Body of pancreas (tissue), 4 donors: Measurements from ENCODE around the gene USP40. TPM values are rescaled to one million over a fixed set of nuclear protein-coding genes. Genes with fewer than 3 reads are reported as not detected.

Source experiments
- ATAC-seq: fragments of 150-250 bp; one replicate; pipeline ENCODE4 v1.9.1; 2016
- DNase-seq, 4 donors: peaks; one replicate each; pipeline ENCODE4 v3.0.0-alpha.2; 2019
- H3K27ac ChIP-seq, 4 donors: fragments of 200-600 bp; sonication (generic); 1 replicate in 3 of 4; 2 replicates in 1 of 4; pipeline versions ENCODE4 v1.5.1 to v1.6.1; 2016 to 2019; ENCODE audit warnings: mild to moderate bottlenecking in 1 of 4, mixed read lengths in 1 of 4, moderate library complexity in 1 of 4
- H3K27me3 ChIP-seq, 2 donors: fragments of 200-600 bp; sonication (generic); one replicate each; pipeline ENCODE4 v1.6.0; 2016; ENCODE audit warnings: mild to moderate bottlenecking in 1 of 2
- H3K36me3 ChIP-seq, 2 donors: fragments of 200-600 bp; sonication (generic); replicated peaks in 1 of 2; 2 replicates each; pipeline ENCODE4 v1.5.1; 2016; ENCODE audit warnings: low read depth in 2 of 2; ENCODE audit not compliant: insufficient read depth in 1 of 2
- H3K4me1 ChIP-seq: fragments of 200-600 bp; sonication (generic); one replicate; pipeline ENCODE4 v1.6.0; 2016
- H3K4me3 ChIP-seq, 2 donors: fragments of 200-600 bp; sonication (generic); 1 replicate in 1 of 2; 2 replicates in 1 of 2; pipeline ENCODE4 v1.5.1; 2016 to 2019
- H3K9me3 ChIP-seq, 3 donors: fragments of 200-600 bp; sonication (generic); 1 replicate in 2 of 3; 2 replicates in 1 of 3; pipeline ENCODE4 v1.5.1; 2016
- POLR2A ChIP-seq, 3 donors: fragments of 450-650 bp; IDR thresholded peaks; one replicate each; pipeline ENCODE4 v1.6.1; 2016; ENCODE audit warnings: antibody characterized with exemption in 3 of 3, mild to moderate bottlenecking in 2 of 3
- WGBS, 2 donors: methylation state at CpG; one replicate each; pipeline ENCODE4 v1.1.5; 2017; 5-methylcytosine and 5-hydroxymethylcytosine counted together
- intact Hi-C: fragments of 100-400 bp; cut with DNase I; formaldehyde crosslinking; loops from one replicate; pipeline ENCODE4 v1.15.1; 2023
- total RNA-seq, 2 donors: library from RNA; depleted of rRNA; stranded (reverse); fragments of >200 nt; gene quantifications; one replicate each; pipeline ENCODE4 v1.1.0, GENCODE V29; 2016
- TF ChIP-seq, protein P1 (sequence below), 7 experiments: fragments of 450-650 bp in 4 of 7; fragments of 200-600 bp in 3 of 7; sonication (generic) in 3 of 7; IDR thresholded peaks; one replicate each; pipeline ENCODE4 v1.5.1; 2016 to 2019; ENCODE audit warnings: antibody characterized with exemption in 7 of 7

USP40 gene
- total RNA-seq, 2 donors from 2014 or later = 34.9 to 38.9 TPM

DNA sequence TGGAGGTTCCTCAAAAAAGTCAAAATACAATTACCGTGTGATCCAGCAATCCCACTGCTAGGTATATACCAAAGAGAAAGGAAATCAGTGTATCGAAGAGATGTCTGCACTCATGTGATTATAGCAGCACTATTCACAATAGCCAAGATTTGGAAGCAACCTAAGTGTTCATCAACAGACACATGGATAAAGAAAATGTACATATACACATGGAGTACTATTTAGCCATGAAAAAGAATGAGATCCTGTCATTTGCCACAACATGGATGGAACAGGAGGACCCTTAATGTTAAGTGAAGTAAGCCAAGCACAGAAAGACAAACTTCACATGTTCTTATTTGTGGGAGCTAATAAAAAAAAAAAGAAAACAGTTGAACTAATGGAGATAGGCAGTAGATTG is 133.6 kb downstream of the USP40 start:
- Histone ChIP-seq H3K4me3 (no peak overlapping the region), H3K27ac (no peak overlapping the region), H3K4me1 (peaks cover 8% of the 10 kb centered on the region), H3K27me3 (no peaks in the 10 kb centered on the region), H3K9me3 (no peaks in the 10 kb centered on the region), H3K36me3 (peaks cover 0 to 4% of the 10 kb centered on the region in 2 donors)
- DNase-seq = no peak
- no peak for ATAC-seq
- intact Hi-C loops = no loop called here
- 94% methylated on average over 2 of the region's 2 CpGs for WGBS, 2 donors
- TF ChIP-seq POLR2A (IDR thresholded peaks at IDR 0.05) = no peak
- TF ChIP-seq, protein P1, sequence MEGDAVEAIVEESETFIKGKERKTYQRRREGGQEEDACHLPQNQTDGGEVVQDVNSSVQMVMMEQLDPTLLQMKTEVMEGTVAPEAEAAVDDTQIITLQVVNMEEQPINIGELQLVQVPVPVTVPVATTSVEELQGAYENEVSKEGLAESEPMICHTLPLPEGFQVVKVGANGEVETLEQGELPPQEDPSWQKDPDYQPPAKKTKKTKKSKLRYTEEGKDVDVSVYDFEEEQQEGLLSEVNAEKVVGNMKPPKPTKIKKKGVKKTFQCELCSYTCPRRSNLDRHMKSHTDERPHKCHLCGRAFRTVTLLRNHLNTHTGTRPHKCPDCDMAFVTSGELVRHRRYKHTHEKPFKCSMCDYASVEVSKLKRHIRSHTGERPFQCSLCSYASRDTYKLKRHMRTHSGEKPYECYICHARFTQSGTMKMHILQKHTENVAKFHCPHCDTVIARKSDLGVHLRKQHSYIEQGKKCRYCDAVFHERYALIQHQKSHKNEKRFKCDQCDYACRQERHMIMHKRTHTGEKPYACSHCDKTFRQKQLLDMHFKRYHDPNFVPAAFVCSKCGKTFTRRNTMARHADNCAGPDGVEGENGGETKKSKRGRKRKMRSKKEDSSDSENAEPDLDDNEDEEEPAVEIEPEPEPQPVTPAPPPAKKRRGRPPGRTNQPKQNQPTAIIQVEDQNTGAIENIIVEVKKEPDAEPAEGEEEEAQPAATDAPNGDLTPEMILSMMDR (IDR thresholded peaks at IDR 0.05) = no peak

DNA sequence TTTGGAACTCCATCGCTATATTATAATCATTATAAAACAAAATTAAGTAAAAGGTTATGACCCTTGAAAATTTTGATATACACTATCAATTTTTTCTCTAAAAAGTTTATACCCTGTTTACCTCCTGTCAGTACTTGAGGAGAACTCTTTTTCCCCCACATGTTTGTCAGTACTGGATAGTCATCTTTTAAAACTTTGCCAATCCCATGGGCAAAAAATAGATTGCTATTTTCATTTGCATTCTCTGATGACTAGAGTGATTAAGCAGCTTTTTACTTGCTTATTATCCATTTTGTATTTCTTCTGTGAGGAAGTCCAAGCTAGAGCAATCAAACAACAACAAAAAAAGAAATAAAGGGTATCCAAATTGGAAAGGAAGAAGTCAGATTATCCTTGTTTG is 135.9 kb downstream of the USP40 start:
- Histone ChIP-seq H3K27me3 (no peaks in the 10 kb centered on the region), H3K9me3 (no peaks in the 10 kb centered on the region), H3K27ac (no peak overlapping the region), H3K36me3 (no peaks in the 10 kb centered on the region), H3K4me1 (peaks cover 8% of the 10 kb centered on the region), H3K4me3 (no peak overlapping the region)
- 92 to 100% methylated on average over 1 of the region's 1 CpG for WGBS, 2 donors
- no peak for DNase-seq
- intact Hi-C loops = no loop called here
- TF ChIP-seq, protein P1 (IDR thresholded peaks at IDR 0.05) = no peak
- no peak for TF ChIP-seq POLR2A (IDR thresholded peaks at IDR 0.05)
- no peak for ATAC-seq

DNA sequence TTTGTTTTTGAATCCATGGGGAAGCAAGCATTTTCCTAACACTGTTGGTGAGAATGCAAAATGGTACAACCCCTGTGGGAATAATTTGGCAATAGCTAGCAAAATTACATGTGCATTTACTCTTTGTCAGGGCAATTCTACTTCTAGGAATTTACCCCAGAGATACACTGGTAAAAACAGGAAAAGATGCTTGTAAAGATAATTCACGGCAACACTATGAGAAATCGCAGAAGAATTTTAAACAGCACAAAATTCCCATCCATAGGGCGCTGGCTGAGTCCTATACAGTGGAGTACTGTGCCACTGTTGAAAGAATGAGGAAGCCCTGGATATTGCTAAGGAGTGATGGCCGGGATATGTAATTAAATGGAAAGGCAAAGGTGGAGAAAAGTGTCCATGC is 136.5 kb downstream of the USP40 start:
- Histone ChIP-seq H3K9me3 (no peaks in the 10 kb centered on the region), H3K4me1 (peaks cover 8% of the 10 kb centered on the region), H3K4me3 (no peak overlapping the region), H3K27ac (no peak overlapping the region), H3K27me3 (no peaks in the 10 kb centered on the region), H3K36me3 (no peaks in the 10 kb centered on the region)
- ATAC-seq (no peak), DNase-seq (no peak)
- no peak for TF ChIP-seq POLR2A (IDR thresholded peaks at IDR 0.05)
- TF ChIP-seq, protein P1 (IDR thresholded peaks at IDR 0.05) = no peak
- whole genome bisulfite sequencing, 2 donors = 84 to 88% methylated on average over 4 of the region's 4 CpGs
- intact Hi-C loops = no loop called here

GRCh38 chr2:233429175-233429897 is 137.2 kb downstream of the USP40 start:
- H3K4me1 ChIP-seq = peaks cover 8% of the 10 kb centered on the region
- WGBS, 2 donors = 51 to 57% methylated on average over 20 of the region's 20 CpGs
- TF ChIP-seq, protein P1 (IDR thresholded peaks at IDR 0.05) = no peak
- no peak for TF ChIP-seq POLR2A (IDR thresholded peaks at IDR 0.05)
- H3K4me3 ChIP-seq = no peak overlapping the region
- no peak for ATAC-seq
- no peaks in the 10 kb centered on the region for H3K9me3 ChIP-seq
- DNase-seq = peak in 2 of 4 donors; percentile 48 to 64
- no peaks in the 10 kb centered on the region for H3K27me3 ChIP-seq
- intact Hi-C loops = no loop called here
- no peaks in the 10 kb centered on the region for H3K36me3 ChIP-seq
- peak overlapping the region in 1 of 4 donors; percentile 13 for H3K27ac ChIP-seq

- 96 to 100% methylated on average over 4 to 7 of the region's 7 CpGs for WGBS, 2 donors
- peaks cover 8% of the 10 kb centered on the region for H3K4me1 ChIP-seq
- H3K9me3 ChIP-seq = no peaks in the 10 kb centered on the region
- TF ChIP-seq, protein P1 (IDR thresholded peaks at IDR 0.05) = no peak
- TF ChIP-seq POLR2A (IDR thresholded peaks at IDR 0.05) = no peak
- H3K36me3 ChIP-seq = no peaks in the 10 kb centered on the region
- no peak for DNase-seq
- no peaks in the 10 kb centered on the region for H3K27me3 ChIP-seq
- no peak overlapping the region for H3K27ac ChIP-seq
- no peak overlapping the region for H3K4me3 ChIP-seq
- ATAC-seq = no peak
- intact Hi-C loops = no loop called here
Observed at GRCh38 chr2:233428438-233428837, 138.1 kb downstream of the USP40 start.
